Testis (tissue), 3 donors: ENCODE measurements around the gene GPLD1. TPM values are rescaled to one million over a fixed set of nuclear protein-coding genes. Genes with fewer than 3 reads are reported as not detected.
"Not testable (repeated sequence)": the region's sequence is repeated elsewhere in the genome, so short reads cannot be mapped to it uniquely, and the experiment has no call there.

Experiments used
- DNase-seq: peaks from one replicate; pipeline ENCODE4 v3.0.0-alpha.2; 2019
- H3K27ac ChIP-seq, 2 donors: fragments of 200-600 bp; sonication (generic); one replicate each; pipeline ENCODE4 v1.5.1; 2019
- H3K27me3 ChIP-seq: fragments of 200-600 bp; sonication (generic); one replicate; pipeline ENCODE4 v1.5.1; 2019
- H3K36me3 ChIP-seq: fragments of 200-600 bp; sonication (generic); one replicate; pipeline ENCODE4 v1.5.1; 2017; ENCODE audit warnings: low read depth; ENCODE audit errors: missing control alignments
- H3K4me1 ChIP-seq: fragments of 200-600 bp; sonication (generic); one replicate; pipeline ENCODE4 v1.5.1; 2019
- H3K4me3 ChIP-seq, 2 donors: fragments of 200-600 bp; sonication (generic); one replicate each; pipeline ENCODE4 v1.5.1; 2017 to 2019
- H3K9me3 ChIP-seq: fragments of 200-600 bp; sonication (generic); one replicate; pipeline ENCODE4 v1.5.1; 2017
- POLR2A ChIP-seq: fragments of 450-650 bp; IDR thresholded peaks from one replicate; pipeline ENCODE4 v1.6.1; 2017; ENCODE audit warnings: antibody characterized with exemption, mild to moderate bottlenecking, moderate library complexity
- WGBS, 2 donors: methylation state at CpG; one replicate each; pipeline ENCODE4 v1.1.5; 2018; 5-methylcytosine and 5-hydroxymethylcytosine counted together
- intact Hi-C: fragments of 100-400 bp; cut with DNase I; formaldehyde crosslinking; loops from one replicate; pipeline ENCODE4 v1.15.1; 2023; ENCODE audit warnings: low total_unique reads
- polyA plus RNA-seq: library from polyadenylated mRNA; stranded (reverse); fragments of 350-450 nt; fragmentation: Illumina TruSeq; extraction: RNeasy Lipid Tissue Mini Kit (QIAGEN cat#74804); gene quantifications from one replicate; pipeline ENCODE4 v1.2.3, GENCODE V29; 2014; ENCODE audit warnings: low read depth, low replicate concordance; ENCODE audit not compliant: insufficient read depth
- total RNA-seq, 2 donors: library from RNA; depleted of rRNA; stranded (reverse); fragments of >200 nt; gene quantifications; one replicate each; pipeline ENCODE4 v1.2.3, GENCODE V29; 2016
- TF ChIP-seq, protein P1 (sequence below), 3 experiments: fragments of 450-650 bp in 2 of 3; fragments of 200-600 bp in 1 of 3; sonication (generic) in 1 of 3; IDR thresholded peaks; one replicate each; pipeline ENCODE4 v1.5.1; 2016 to 2019; ENCODE audit warnings: antibody characterized with exemption in 3 of 3, mild to moderate bottlenecking in 2 of 3, moderate library complexity in 1 of 3

GPLD1 gene
- total and polyA plus RNA-seq, 3 donors from 2014 or later, result 3.9 to 15.6 (median 10.7) TPM

DNA sequence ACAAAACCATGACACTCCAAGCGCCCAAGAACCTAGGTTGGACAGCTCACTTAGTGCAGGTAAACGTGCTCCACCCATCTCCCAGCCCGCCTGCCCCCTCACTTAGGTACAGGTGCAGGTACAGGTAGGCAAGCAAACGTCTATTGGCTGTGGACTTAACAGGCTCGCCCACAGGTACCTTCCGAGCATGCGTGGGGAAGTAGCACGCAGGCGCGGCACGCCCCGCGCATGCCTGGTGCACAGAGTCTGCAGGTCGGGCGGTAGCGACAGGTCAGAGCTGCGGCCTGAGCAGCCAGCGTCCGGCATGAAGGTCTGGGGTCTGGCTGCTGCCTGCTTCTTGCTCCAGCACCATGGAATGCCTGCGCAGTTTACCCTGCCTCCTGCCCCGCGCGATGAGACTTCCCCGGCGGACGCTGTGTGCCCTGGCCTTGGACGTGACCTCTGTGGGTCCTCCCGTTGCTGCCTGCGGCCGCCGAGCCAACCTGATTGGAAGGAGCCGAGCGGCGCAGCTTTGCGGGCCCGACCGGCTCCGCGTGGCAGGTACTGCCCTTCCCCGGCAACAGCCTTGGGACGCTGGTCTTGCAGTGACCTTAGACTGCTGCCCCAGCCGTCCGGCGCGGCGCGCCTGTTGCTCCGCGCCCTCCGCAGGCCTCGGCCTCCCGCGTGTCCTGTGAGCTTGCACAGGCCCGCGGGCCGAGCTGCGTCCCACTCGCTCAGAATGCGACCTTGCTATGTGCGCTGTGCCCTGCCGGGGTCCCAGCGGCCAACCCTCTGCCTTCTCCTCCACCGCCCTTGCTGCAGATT is 86.5 kb downstream of the GPLD1 start, which contains the start of gene MRS2:
MRS2 (plus strand) TSS at position 240 of the 804 bp plus-strand sequence; CDS start at position 351, 111 bp downstream.
- Histone ChIP-seq H3K9me3 (no peaks in the 10 kb centered on the region), H3K4me1 (peaks cover 4% of the 10 kb centered on the region), H3K36me3 (no peaks in the 10 kb centered on the region), H3K27me3 (no peaks in the 10 kb centered on the region), H3K4me3 (peak within 1 kb of the TSS; percentile 89 to 98), H3K27ac (peak within 1 kb of the TSS; percentile 40 to 84)
- 0 to 1% methylated on average over 15 to 53 of the region's 63 CpGs for WGBS, 2 donors
- TF ChIP-seq, protein P1, sequence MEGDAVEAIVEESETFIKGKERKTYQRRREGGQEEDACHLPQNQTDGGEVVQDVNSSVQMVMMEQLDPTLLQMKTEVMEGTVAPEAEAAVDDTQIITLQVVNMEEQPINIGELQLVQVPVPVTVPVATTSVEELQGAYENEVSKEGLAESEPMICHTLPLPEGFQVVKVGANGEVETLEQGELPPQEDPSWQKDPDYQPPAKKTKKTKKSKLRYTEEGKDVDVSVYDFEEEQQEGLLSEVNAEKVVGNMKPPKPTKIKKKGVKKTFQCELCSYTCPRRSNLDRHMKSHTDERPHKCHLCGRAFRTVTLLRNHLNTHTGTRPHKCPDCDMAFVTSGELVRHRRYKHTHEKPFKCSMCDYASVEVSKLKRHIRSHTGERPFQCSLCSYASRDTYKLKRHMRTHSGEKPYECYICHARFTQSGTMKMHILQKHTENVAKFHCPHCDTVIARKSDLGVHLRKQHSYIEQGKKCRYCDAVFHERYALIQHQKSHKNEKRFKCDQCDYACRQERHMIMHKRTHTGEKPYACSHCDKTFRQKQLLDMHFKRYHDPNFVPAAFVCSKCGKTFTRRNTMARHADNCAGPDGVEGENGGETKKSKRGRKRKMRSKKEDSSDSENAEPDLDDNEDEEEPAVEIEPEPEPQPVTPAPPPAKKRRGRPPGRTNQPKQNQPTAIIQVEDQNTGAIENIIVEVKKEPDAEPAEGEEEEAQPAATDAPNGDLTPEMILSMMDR (IDR thresholded peaks at IDR 0.05), result no peak
- no peak for TF ChIP-seq POLR2A
- intact Hi-C loops, result no loop called here
- peak; percentile 91 for DNase-seq

DNA sequence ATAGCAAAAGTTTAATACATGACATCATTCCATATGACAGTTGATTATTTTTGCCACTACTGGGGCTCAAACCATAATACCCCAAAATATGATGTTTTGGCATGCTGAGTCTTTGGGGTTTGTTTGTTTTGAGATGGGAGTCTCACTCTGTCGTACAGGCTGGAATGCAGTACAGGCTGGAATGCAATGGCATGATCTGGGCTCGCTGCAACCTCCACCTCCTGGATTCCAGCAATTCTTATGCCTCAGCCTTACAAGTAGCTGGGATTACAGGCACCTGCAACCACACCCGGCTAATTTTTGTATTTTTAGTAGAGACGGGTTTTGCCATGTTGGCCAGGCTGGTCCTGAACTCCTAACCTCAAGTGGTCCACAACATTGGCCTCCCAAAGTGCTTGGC is 87.9 kb downstream of the GPLD1 start:
- H3K27ac ChIP-seq, result no peak overlapping the region
- H3K9me3 ChIP-seq, result no peaks in the 10 kb centered on the region
- H3K4me1 ChIP-seq, result peaks cover 4% of the 10 kb centered on the region
- no peak for TF ChIP-seq POLR2A
- no peaks in the 10 kb centered on the region for H3K36me3 ChIP-seq
- WGBS, 2 donors, result 56 to 61% methylated on average over 4 of the region's 4 CpGs
- intact Hi-C loops, result no loop called here
- no peak for DNase-seq
- no peaks in the 10 kb centered on the region for H3K27me3 ChIP-seq
- H3K4me3 ChIP-seq, result no peak overlapping the region

DNA sequence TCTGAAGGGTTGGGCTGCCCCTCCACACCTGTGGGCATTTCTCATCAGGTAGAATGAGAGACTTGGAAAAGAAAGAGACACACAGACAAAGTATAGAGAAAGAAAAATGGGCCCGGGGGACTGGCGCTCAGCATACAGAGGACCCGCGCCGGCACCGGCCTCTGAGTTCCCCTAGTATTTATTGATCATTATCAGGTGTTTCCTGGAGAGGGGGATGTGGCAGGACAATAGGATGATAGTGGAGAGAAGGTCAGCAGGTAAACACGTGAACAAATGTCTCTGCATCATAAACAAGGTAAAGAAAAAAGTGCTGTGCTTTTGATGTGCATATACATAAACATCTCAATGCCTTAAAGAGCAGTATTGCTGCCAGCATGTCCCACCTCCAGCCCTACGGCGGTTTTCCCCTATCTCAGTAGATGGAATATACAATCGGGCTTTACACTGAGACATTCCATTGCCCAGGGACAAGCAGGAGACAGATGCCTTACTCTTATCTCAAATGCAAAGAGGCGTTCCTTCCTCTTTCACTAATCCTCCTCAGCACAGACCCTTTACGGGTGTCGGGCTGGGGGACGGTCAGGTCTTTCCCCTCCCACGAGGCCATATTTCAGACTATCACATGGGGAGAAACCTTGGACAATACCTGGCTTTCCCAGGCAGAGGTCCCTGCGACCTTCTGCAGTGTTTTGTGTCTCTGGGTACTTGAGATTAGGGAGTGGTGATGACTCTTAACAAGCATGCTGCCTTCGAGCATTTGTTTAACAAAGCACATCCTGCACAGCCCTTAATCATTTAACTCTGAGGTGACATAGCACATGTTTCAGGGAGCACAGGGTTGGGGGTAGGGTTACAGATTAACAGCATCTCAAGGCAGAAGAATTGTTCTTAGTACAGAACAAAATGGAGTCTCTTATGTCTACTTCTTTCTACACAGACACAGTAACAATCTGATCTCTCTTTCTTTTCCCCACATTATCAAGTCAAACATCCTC is 89.0 kb downstream of the GPLD1 start:
- WGBS, 2 donors, result 29 to 39% methylated on average over 17 of the region's 17 CpGs

DNA sequence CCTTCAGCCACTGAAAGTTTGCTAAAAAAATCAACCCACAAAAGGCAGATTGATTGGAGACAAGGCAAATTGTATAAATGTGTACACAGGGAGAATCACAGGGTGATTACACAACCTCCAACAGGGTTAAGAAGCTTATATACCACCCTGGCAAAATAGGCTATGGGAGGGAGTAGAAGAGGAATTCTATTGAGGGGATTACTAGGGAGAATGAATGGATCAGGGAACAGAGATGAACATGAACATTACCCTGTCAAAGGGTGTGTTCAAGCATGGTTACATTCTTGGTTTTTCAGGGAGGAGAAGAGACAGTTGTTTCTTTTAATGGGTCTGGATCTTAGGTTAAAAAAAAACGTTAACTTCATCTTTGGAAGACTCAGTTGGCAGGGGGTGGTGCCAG is 91.7 kb downstream of the GPLD1 start:
- no peaks in the 10 kb centered on the region for H3K9me3 ChIP-seq
- DNase-seq, result no peak
- TF ChIP-seq, protein P1 (IDR thresholded peaks at IDR 0.05), result no peak
- TF ChIP-seq POLR2A, result no peak

More for the DNA sequence above, 89.0 kb downstream of the GPLD1 start:
- intact Hi-C loops, H3K4me1 ChIP-seq, H3K9me3 ChIP-seq, H3K27ac ChIP-seq, H3K4me3 ChIP-seq, H3K27me3 ChIP-seq, H3K36me3 ChIP-seq, DNase-seq: not testable (repeated sequence)

DNA sequence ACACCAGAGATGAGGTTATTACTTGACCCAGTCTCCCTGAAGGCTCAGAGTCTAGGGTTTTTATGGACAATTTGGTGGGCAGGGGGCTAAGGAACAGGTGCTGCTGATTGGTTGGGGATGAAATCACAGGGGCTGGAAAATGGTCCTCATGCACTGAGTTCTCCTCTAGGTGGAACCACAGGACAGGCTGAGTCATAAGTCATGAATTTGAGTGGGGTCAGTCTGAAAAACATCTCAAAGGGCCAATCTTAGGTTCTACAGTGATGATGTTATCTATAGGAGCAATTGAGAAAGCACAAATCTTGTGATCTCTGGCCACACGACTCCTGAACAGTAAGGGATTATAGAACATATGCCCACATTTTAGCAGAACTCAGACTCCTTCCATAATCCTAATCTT is 92.6 kb downstream of the GPLD1 start:
- WGBS, 2 donors, result 89 to 91% methylated on average over 1 of the region's 1 CpG
- intact Hi-C loops, result no loop called here
- DNase-seq, result no peak
- Histone ChIP-seq H3K36me3 (no peaks in the 10 kb centered on the region), H3K9me3 (no peaks in the 10 kb centered on the region), H3K4me1 (no peaks in the 10 kb centered on the region), H3K27ac (no peak overlapping the region), H3K27me3 (no peaks in the 10 kb centered on the region), H3K4me3 (no peak overlapping the region)
- TF ChIP-seq, protein P1 (IDR thresholded peaks at IDR 0.05), result no peak
- TF ChIP-seq POLR2A, result no peak

More for the DNA sequence above, 91.7 kb downstream of the GPLD1 start:
- Histone ChIP-seq H3K27me3 (no peaks in the 10 kb centered on the region), H3K4me1 (no peaks in the 10 kb centered on the region), H3K36me3 (no peaks in the 10 kb centered on the region), H3K4me3 (no peak overlapping the region), H3K27ac (no peak overlapping the region)
- 66 to 72% methylated on average over 1 of the region's 1 CpG for WGBS, 2 donors
- intact Hi-C loops, result no loop called here
